Omental fat pad (tissue), 4 donors: Measurements from ENCODE around the gene C5orf34. TPM values are rescaled to one million over a fixed set of nuclear protein-coding genes. Genes with fewer than 3 reads are reported as not detected.
"Not testable (repeated sequence)": the region's sequence is repeated elsewhere in the genome, so short reads cannot be mapped to it uniquely, and the experiment has no call there.

Experiments
- ATAC-seq: fragments of 150-250 bp; one replicate; pipeline ENCODE4 v1.9.1; 2016; ENCODE audit warnings: mild to moderate bottlenecking, moderate library complexity; ENCODE audit not compliant: low FRiP score
- DNase-seq: peaks from one replicate; pipeline ENCODE4 v3.0.0-alpha.2; 2019; ENCODE audit warnings: low spot score
- CTCF ChIP-seq, 3 donors: fragments of 450-650 bp; IDR thresholded peaks; one replicate each; pipeline ENCODE4 v1.5.1; 2016 to 2017; ENCODE audit warnings: antibody characterized with exemption in 3 of 3, mild to moderate bottlenecking in 3 of 3, moderate library complexity in 2 of 3
- total RNA-seq, 4 donors: library from RNA; depleted of rRNA; stranded (reverse); fragments of >200 nt; gene quantifications; one replicate each; pipeline ENCODE4 v1.1.0, GENCODE V29; 2016

Gene C5orf34
- total RNA-seq, 4 donors from 2014 or later = 0.56 to 2.3 (median 1.7) TPM

DNA sequence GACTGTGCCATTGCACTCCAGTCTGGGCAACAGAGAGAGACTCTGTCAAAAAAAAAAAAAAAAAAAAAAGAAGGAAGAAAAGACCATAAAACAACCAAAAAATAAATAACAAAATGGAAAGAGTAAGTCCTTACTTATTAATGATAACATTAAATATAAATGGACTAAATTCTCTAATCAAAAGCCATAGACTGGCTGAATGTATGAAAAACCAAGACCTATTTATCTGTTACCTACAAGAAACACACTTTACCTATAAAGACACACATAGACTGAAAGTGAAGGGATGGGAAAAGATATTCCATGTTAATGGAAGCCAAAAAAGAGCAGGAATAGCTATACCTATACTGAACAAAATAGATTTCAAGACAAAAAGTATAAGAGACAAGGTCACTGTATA is 47.8 kb downstream of the C5orf34 start:
- DNase-seq = no peak
- TF ChIP-seq CTCF (IDR thresholded peaks at IDR 0.05) = no peak
- no peak for ATAC-seq

DNA sequence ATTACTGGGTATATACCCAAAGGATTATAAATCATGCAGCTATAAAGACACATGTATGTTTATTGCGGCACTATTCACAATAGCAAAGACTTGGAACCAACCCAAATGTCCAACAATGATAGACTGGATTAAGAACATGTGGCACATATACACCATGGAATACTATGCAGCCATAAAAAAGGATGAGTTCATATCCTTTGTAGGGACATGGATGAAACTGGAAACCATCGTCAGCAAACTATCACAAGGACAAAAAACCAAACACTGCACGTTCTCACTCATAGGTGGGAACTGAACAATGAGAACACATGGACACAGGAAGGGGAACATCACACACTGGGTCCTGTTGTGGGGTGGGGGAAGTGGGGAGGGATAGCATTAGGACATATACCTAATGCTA is 49.5 kb downstream of the C5orf34 start:
- ATAC-seq, DNase-seq: not testable (repeated sequence)

- ATAC-seq (no peak), DNase-seq (no peak)
These were observed 53.9 kb downstream of the C5orf34 start for GRCh38 chr5:43461066-43461465.

GRCh38 chr5:43456556-43456955 is 58.4 kb downstream of the C5orf34 start:
- DNase-seq = no peak
- no peak for ATAC-seq
- TF ChIP-seq CTCF (IDR thresholded peaks at IDR 0.05) = no peak

More at GRCh38 chr5:43461066-43461465, 53.9 kb downstream of the C5orf34 start:
- TF ChIP-seq CTCF (IDR thresholded peaks at IDR 0.05) = no peak

DNA sequence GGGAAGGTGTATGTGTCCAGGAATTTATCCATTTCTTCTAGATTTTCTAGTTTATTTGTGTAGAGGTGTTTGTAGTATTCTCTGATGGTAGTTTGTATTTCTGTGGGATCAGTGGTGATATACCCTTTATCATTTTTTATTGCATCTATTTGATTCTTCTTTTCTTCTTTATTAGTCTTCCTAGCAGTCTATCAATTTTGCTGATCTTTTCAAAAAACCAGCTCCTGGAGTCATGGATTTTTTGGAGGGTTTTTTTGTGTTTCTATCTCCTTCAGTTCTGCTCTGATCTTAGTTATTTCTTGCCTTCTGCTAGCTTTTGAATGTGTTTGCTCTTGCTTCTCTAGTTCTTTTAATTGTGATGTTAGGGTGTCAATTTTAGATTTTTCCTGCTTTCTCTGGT is 73.4 kb downstream of the C5orf34 start:
- not testable (repeated sequence) for DNase-seq, ATAC-seq

GRCh38 chr5:43437062-43437660 is 77.8 kb downstream of the C5orf34 start:
- DNase-seq = no peak
- no peak for ATAC-seq
- no peak for TF ChIP-seq CTCF (IDR thresholded peaks at IDR 0.05)

Other genes with a start within 250 kb of the C5orf34 start
- 10 to 100 TPM in 3 of 4 donors, 1 to 10 TPM in 1; 9.8 to 34.5 (median 18.4) TPM for gene HMGCS1, start 201.7 kb downstream of the C5orf34 start, total RNA-seq
- gene CCL28, start 102.8 kb downstream of the C5orf34 start, total RNA-seq = 1 to 10 TPM; 1.1 to 2.1 (median 1.4) TPM
- 10 to 100 TPM in 2 of 4 donors, 1 to 10 TPM in 2; 9.0 to 11.0 (median 9.9) TPM for gene TMEM267, start 31.3 kb downstream of the C5orf34 start, total RNA-seq
- 10 to 100 TPM; 75.2 to 99.5 (median 79.3) TPM for gene PAIP1, start 41.9 kb upstream of the C5orf34 start, total RNA-seq
- gene NNT, start 88.0 kb upstream of the C5orf34 start, total RNA-seq = 10 to 100 TPM; 47.0 to 68.5 (median 60.8) TPM